GM12865 (cell line): ENCODE data around the gene SYT7.

Experiments
- DNase-seq: peaks from one replicate; pipeline ENCODE4 v3.0.0; 2010; ENCODE audit warnings: low read depth
- H3K4me3 ChIP-seq: 2 replicates; pipeline ENCODE4 v1.5.1; 2011; ENCODE audit warnings: mild to moderate bottlenecking, low read depth, low read length, control low read depth
- CTCF ChIP-seq: IDR thresholded peaks from 2 replicates; pipeline ENCODE4 v1.5.1; 2011; ENCODE audit warnings: low read length, control low read depth, low read depth, inconsistent platforms; ENCODE audit not compliant: insufficient read depth; ENCODE audit errors: missing control alignments

SYT7 gene

GRCh38 chr11:61528114-61528513 lies 52.8 kb downstream of the SYT7 start:
- TF ChIP-seq CTCF = no peak
- no peak for DNase-seq
- H3K4me3 ChIP-seq = no peak overlapping the region

- no peak for DNase-seq
- H3K4me3 ChIP-seq = no peak overlapping the region
- no peak for TF ChIP-seq CTCF
Measured at GRCh38 chr11:61526956-61527731, 53.7 kb downstream of the SYT7 start.

GRCh38 chr11:61526229-61526628 lies 54.6 kb downstream of the SYT7 start:
- no peak overlapping the region for H3K4me3 ChIP-seq
- no peak for TF ChIP-seq CTCF
- no peak for DNase-seq

- no peak for DNase-seq
- no peak overlapping the region for H3K4me3 ChIP-seq
- TF ChIP-seq CTCF = no peak
Measured at GRCh38 chr11:61524963-61525587, 55.8 kb downstream of the SYT7 start.

GRCh38 chr11:61524446-61524845 lies 56.4 kb downstream of the SYT7 start:
- TF ChIP-seq CTCF = no peak
- DNase-seq = no peak
- H3K4me3 ChIP-seq = no peak overlapping the region

- no peak for DNase-seq
- TF ChIP-seq CTCF = no peak
- H3K4me3 ChIP-seq = no peak overlapping the region
Measured at GRCh38 chr11:61522881-61523280, 58.0 kb downstream of the SYT7 start.
